ACC112 (cell line): ENCODE measurements around the gene TMEM256.

Experiments
- H2AFZ ChIP-seq: fragments of 200-600 bp; sonication (generic); one replicate; pipeline ENCODE4 v1.6.0; 2017; ENCODE audit warnings: antibody characterized with exemption, low read length; ENCODE audit not compliant: unreplicated experiment
- H3K27ac ChIP-seq: fragments of 200-600 bp; sonication (generic); 2 replicates; pipeline ENCODE4 v1.5.1; 2014; ENCODE audit warnings: low read depth, mild to moderate bottlenecking, antibody characterized with exemption, low read length, moderate library complexity
- H3K27me3 ChIP-seq: fragments of 200-600 bp; sonication (generic); 2 replicates; pipeline ENCODE4 v1.6.1; 2014; ENCODE audit warnings: mild to moderate bottlenecking, antibody characterized with exemption, low read length, moderate library complexity, mixed read lengths; ENCODE audit not compliant: insufficient read depth
- H3K36me3 ChIP-seq: fragments of 200-600 bp; sonication (generic); 2 replicates; pipeline ENCODE4 v1.6.1; 2016; ENCODE audit warnings: mild to moderate bottlenecking, antibody characterized with exemption, low read length, moderate library complexity, mixed read lengths; ENCODE audit not compliant: insufficient read depth
- H3K4me1 ChIP-seq: fragments of 200-600 bp; sonication (generic); one replicate; pipeline ENCODE4 v1.6.1; 2016; ENCODE audit warnings: low read length, mixed read lengths; ENCODE audit not compliant: insufficient read depth, unreplicated experiment, control insufficient read depth
- H3K4me3 ChIP-seq: fragments of 200-600 bp; sonication (generic); 2 replicates; pipeline ENCODE4 v1.5.1; 2014; ENCODE audit warnings: mild to moderate bottlenecking, low read depth, low read length
- H3K79me2 ChIP-seq: fragments of 200-600 bp; sonication (generic); one replicate; pipeline ENCODE4 v1.6.0; 2016; ENCODE audit warnings: low read length; ENCODE audit not compliant: control insufficient read depth, unreplicated experiment, insufficient read depth

The TMEM256 gene

GRCh38 chr17:7417056-7417655, 13.3 kb upstream of the TMEM256 start:
- Histone ChIP-seq H3K4me3 (no peak overlapping the region), H3K79me2 (no peaks in the 10 kb centered on the region), H3K27me3 (no peaks in the 10 kb centered on the region), H2AFZ (no peak overlapping the region), H3K4me1 (peaks cover 15% of the 10 kb centered on the region), H3K27ac (no peak overlapping the region), H3K36me3 (peaks cover 2% of the 10 kb centered on the region; the same call in 1 of the 2 replicates)

- Histone ChIP-seq H3K27me3 (no peaks in the 10 kb centered on the region), H3K79me2 (no peaks in the 10 kb centered on the region), H3K4me1 (peaks cover 15% of the 10 kb centered on the region), H3K4me3 (no peak overlapping the region), H3K27ac (no peak overlapping the region), H3K36me3 (peaks cover 2% of the 10 kb centered on the region; the same call in 1 of the 2 replicates), H2AFZ (no peak overlapping the region)
Observed at GRCh38 chr17:7416323-7416722, 12.4 kb upstream of the TMEM256 start.

GRCh38 chr17:7415784-7416183, 11.9 kb upstream of the TMEM256 start:
- H3K36me3 ChIP-seq: peaks cover 2% of the 10 kb centered on the region; the same call in 1 of the 2 replicates

GRCh38 chr17:7414837-7415236, 10.9 kb upstream of the TMEM256 start:
- Histone ChIP-seq H3K27me3 (no peaks in the 10 kb centered on the region), H3K4me3 (no peak overlapping the region), H2AFZ (no peak overlapping the region), H3K79me2 (no peaks in the 10 kb centered on the region), H3K27ac (no peak overlapping the region), H3K4me1 (peaks cover 15% of the 10 kb centered on the region), H3K36me3 (peaks cover 2% of the 10 kb centered on the region; the same call in 1 of the 2 replicates)

More at GRCh38 chr17:7415784-7416183, 11.9 kb upstream of the TMEM256 start:
- no peaks in the 10 kb centered on the region for H3K27me3 ChIP-seq
- no peak overlapping the region for H3K27ac ChIP-seq
- H2AFZ ChIP-seq: no peak overlapping the region
- no peak overlapping the region for H3K4me3 ChIP-seq
- peaks cover 15% of the 10 kb centered on the region for H3K4me1 ChIP-seq
- H3K79me2 ChIP-seq: no peaks in the 10 kb centered on the region

- H3K27ac ChIP-seq: peak overlapping the region; percentile 12
- H3K4me3 ChIP-seq: no peak overlapping the region
- peaks cover 9% of the 10 kb centered on the region; the same call in 1 of the 2 replicates for H3K36me3 ChIP-seq
- H2AFZ ChIP-seq: no peak overlapping the region
- H3K4me1 ChIP-seq: peaks cover 15% of the 10 kb centered on the region
- no peaks in the 10 kb centered on the region for H3K79me2 ChIP-seq
- H3K27me3 ChIP-seq: no peaks in the 10 kb centered on the region
Observed at GRCh38 chr17:7413346-7413985, 9.6 kb upstream of the TMEM256 start.

GRCh38 chr17:7411427-7411750, 7.5 kb upstream of the TMEM256 start:
- Histone ChIP-seq H3K4me1 (peaks cover 15% of the 10 kb centered on the region), H3K79me2 (peaks cover 6% of the 10 kb centered on the region), H3K27ac (no peak overlapping the region), H2AFZ (no peak overlapping the region), H3K36me3 (0 out of 2 replicates have a peak, but pooled peaks cover 7% of the 10 kb centered on the region), H3K4me3 (no peak overlapping the region), H3K27me3 (no peaks in the 10 kb centered on the region)

- Histone ChIP-seq H3K27ac (no peak overlapping the region), H2AFZ (no peak overlapping the region), H3K79me2 (peaks cover 11% of the 10 kb centered on the region), H3K4me3 (no peak overlapping the region), H3K27me3 (no peaks in the 10 kb centered on the region), H3K4me1 (peaks cover 17% of the 10 kb centered on the region), H3K36me3 (0 out of 2 replicates have a peak, but pooled peaks cover 7% of the 10 kb centered on the region)
Observed at GRCh38 chr17:7410634-7411426, 6.9 kb upstream of the TMEM256 start.

GRCh38 chr17:7409716-7410115, 5.8 kb upstream of the TMEM256 start:
- Histone ChIP-seq H3K4me1 (peaks cover 17% of the 10 kb centered on the region), H3K27ac (no peak overlapping the region), H3K79me2 (peaks cover 18% of the 10 kb centered on the region), H3K36me3 (0 out of 2 replicates have a peak, but pooled peaks cover 7% of the 10 kb centered on the region), H2AFZ (no peak overlapping the region), H3K4me3 (no peak overlapping the region), H3K27me3 (no peaks in the 10 kb centered on the region)

GRCh38 chr17:7408863-7409262, 5.0 kb upstream of the TMEM256 start:
- Histone ChIP-seq H3K27ac (no peak overlapping the region), H3K79me2 (peaks cover 18% of the 10 kb centered on the region), H2AFZ (no peak overlapping the region), H3K36me3 (0 out of 2 replicates have a peak, but pooled peaks cover 7% of the 10 kb centered on the region), H3K27me3 (no peaks in the 10 kb centered on the region), H3K4me1 (peaks cover 15% of the 10 kb centered on the region), H3K4me3 (no peak overlapping the region)

GRCh38 chr17:7408252-7408727, 4.4 kb upstream of the TMEM256 start:
- H3K27me3 ChIP-seq: no peaks in the 10 kb centered on the region
- peaks cover 9% of the 10 kb centered on the region for H3K4me1 ChIP-seq
- 0 out of 2 replicates have a peak, but pooled peaks cover 7% of the 10 kb centered on the region for H3K36me3 ChIP-seq
- H3K79me2 ChIP-seq: peaks cover 18% of the 10 kb centered on the region
- H3K4me3 ChIP-seq: no peak overlapping the region
- no peak overlapping the region for H3K27ac ChIP-seq
- no peak overlapping the region for H2AFZ ChIP-seq
